Gastrocnemius medialis (tissue), 4 donors: ENCODE results near the gene SETD1B.

ENCODE experiments used
- CTCF ChIP-seq, 5 experiments: fragments of 450-650 bp in 3 of 5; fragments of 200-600 bp in 2 of 5; sonication (generic) in 2 of 5; IDR thresholded peaks in 4 of 5; conservative IDR thresholded peaks in 1 of 5; 1 replicate in 4 of 5; 2 replicates in 1 of 5; pipeline ENCODE4 v1.5.1; 2016 to 2019; ENCODE audit warnings: antibody characterized with exemption in 5 of 5, mild to moderate bottlenecking in 3 of 5, moderate library complexity in 3 of 5
- POLR2A ChIP-seq, 2 donors: fragments of 450-650 bp; IDR thresholded peaks; one replicate each; pipeline ENCODE4 v1.6.1; 2017; ENCODE audit warnings: antibody characterized with exemption in 2 of 2, mild to moderate bottlenecking in 2 of 2, moderate library complexity in 2 of 2

GRCh38 chr12:121788176-121788818 is 15.5 kb upstream of the SETD1B start:
- no peak for TF ChIP-seq CTCF (IDR thresholded peaks at IDR 0.05 in 4 of 5, conservative IDR thresholded peaks at IDR 0.05 in 1 of 5)
- no peak for TF ChIP-seq POLR2A (IDR thresholded peaks at IDR 0.05)
